ENCODE data around the gene TEX51.

TEX51 gene

GRCh38 chr2:126888046-126888445 lies 10.6 kb upstream of the TEX51 start:
- no peak overlapping the region for H3K9ac ChIP-seq (ENCODE audit: low read length)
- H3K36me3 ChIP-seq (ENCODE audit: control insufficient read depth, insufficient read depth, low read length), result no peaks in the 10 kb centered on the region
- no peak overlapping the region for H3K4me3 ChIP-seq (ENCODE audit: low read length)
- peaks cover 7% of the 10 kb centered on the region for H3K4me1 ChIP-seq (ENCODE audit: control insufficient read depth, insufficient read depth, low read length)
- no peaks in the 10 kb centered on the region for H3K27me3 ChIP-seq (ENCODE audit: control insufficient read depth, insufficient read depth, low read length)
- H3K9me3 ChIP-seq (ENCODE audit: control insufficient read depth, low read length), result no peaks in the 10 kb centered on the region

DNA sequence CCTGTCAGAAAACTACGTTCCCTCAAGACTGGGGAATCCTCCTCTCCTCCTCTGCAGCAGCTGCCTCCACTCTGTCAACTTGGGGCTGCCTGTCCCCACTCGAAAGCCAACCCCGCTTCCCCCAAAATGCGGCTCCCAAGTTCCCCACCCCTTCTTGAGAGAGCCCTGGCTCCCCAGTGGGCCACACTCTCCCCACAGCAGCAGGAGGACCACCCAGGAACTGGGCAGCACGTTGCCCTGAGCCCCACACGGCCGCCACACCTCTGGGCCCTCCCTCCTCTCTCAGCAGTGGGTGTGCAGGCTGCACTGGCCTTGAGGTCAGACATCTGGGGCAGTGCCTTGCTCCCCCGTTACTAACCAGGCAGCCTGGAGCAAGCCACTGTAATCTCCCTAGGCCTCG lies 9.6 kb upstream of the TEX51 start:
- Histone ChIP-seq H3K36me3 (ENCODE audit: control insufficient read depth, insufficient read depth, low read length) (no peaks in the 10 kb centered on the region), H3K4me3 (ENCODE audit: low read length) (no peak overlapping the region), H3K4me1 (ENCODE audit: control insufficient read depth, insufficient read depth, low read length) (peaks cover 7% of the 10 kb centered on the region), H3K27me3 (ENCODE audit: control insufficient read depth, insufficient read depth, low read length) (no peaks in the 10 kb centered on the region), H3K9ac (ENCODE audit: low read length) (no peak overlapping the region), H3K9me3 (ENCODE audit: control insufficient read depth, low read length) (no peaks in the 10 kb centered on the region)

GRCh38 chr2:126889496-126890135 lies 9.1 kb upstream of the TEX51 start:
- Histone ChIP-seq H3K4me1 (ENCODE audit: control insufficient read depth, insufficient read depth, low read length) (peaks cover 7% of the 10 kb centered on the region), H3K9ac (ENCODE audit: low read length) (no peak overlapping the region), H3K27me3 (ENCODE audit: control insufficient read depth, insufficient read depth, low read length) (no peaks in the 10 kb centered on the region), H3K4me3 (ENCODE audit: low read length) (no peak overlapping the region), H3K36me3 (ENCODE audit: control insufficient read depth, insufficient read depth, low read length) (no peaks in the 10 kb centered on the region), H3K9me3 (ENCODE audit: control insufficient read depth, low read length) (no peaks in the 10 kb centered on the region)

- no peak overlapping the region for H3K4me3 ChIP-seq (ENCODE audit: low read length)
- H3K36me3 ChIP-seq (ENCODE audit: control insufficient read depth, insufficient read depth, low read length), result no peaks in the 10 kb centered on the region
- H3K9me3 ChIP-seq (ENCODE audit: control insufficient read depth, low read length), result no peaks in the 10 kb centered on the region
- peaks cover 7% of the 10 kb centered on the region for H3K4me1 ChIP-seq (ENCODE audit: control insufficient read depth, insufficient read depth, low read length)
- no peaks in the 10 kb centered on the region for H3K27me3 ChIP-seq (ENCODE audit: control insufficient read depth, insufficient read depth, low read length)
- no peak overlapping the region for H3K9ac ChIP-seq (ENCODE audit: low read length)
These were observed 8.6 kb upstream of the TEX51 start for GRCh38 chr2:126890136-126890510.

GRCh38 chr2:126890551-126891450 lies 7.9 kb upstream of the TEX51 start:
- H3K4me3 ChIP-seq (ENCODE audit: low read length), result no peak overlapping the region
- no peak overlapping the region for H3K9ac ChIP-seq (ENCODE audit: low read length)
- H3K27me3 ChIP-seq (ENCODE audit: control insufficient read depth, insufficient read depth, low read length), result no peaks in the 10 kb centered on the region
- peaks cover 7% of the 10 kb centered on the region for H3K4me1 ChIP-seq (ENCODE audit: control insufficient read depth, insufficient read depth, low read length)
- no peaks in the 10 kb centered on the region for H3K9me3 ChIP-seq (ENCODE audit: control insufficient read depth, low read length)
- no peaks in the 10 kb centered on the region for H3K36me3 ChIP-seq (ENCODE audit: control insufficient read depth, insufficient read depth, low read length)

DNA sequence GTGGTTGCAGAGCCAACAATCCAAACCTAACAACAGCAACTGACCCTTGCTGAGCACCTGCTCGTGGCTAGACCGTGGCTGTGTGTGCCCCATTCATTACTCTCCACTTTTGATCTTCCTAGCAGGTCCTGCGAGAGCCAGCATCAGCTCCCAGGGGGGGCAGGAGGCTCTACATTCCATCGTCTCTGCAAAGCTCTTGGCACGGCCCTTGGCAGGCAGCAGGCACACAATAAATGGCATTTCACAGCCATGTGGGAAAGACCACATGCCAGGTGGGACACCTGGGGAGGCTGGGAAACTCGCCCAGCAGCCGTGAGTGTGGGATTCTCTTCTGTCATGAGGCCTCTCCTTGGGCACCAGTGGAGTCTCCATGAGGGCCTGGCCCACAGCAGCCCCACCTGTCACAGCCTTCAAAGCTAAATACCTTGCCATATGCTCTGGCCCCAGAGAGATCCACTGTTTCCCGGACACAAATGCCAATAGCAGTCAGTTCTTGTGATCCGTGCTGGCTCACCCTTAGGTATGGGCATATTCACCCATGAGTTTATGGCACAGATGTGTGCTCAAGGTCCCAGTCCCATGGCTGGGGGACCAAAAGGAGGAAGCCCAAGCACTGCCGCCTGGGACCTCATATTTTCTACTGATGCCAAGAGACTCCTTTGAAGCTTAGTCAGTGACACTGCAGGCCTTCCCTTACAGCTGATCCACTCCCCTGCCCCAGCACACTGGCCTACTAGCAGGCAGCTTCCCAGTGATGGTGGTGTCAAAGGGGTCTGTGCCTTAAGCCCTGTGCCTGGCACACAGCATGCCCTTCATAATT lies 6.8 kb upstream of the TEX51 start:
- Histone ChIP-seq H3K9me3 (ENCODE audit: control insufficient read depth, low read length) (no peaks in the 10 kb centered on the region), H3K9ac (ENCODE audit: low read length) (no peak overlapping the region), H3K36me3 (ENCODE audit: control insufficient read depth, insufficient read depth, low read length) (no peaks in the 10 kb centered on the region), H3K27me3 (ENCODE audit: control insufficient read depth, insufficient read depth, low read length) (no peaks in the 10 kb centered on the region), H3K4me1 (ENCODE audit: control insufficient read depth, insufficient read depth, low read length) (no peaks in the 10 kb centered on the region), H3K4me3 (ENCODE audit: low read length) (no peak overlapping the region)

GRCh38 chr2:126893153-126893552 lies 5.5 kb upstream of the TEX51 start:
- Histone ChIP-seq H3K4me3 (ENCODE audit: low read length) (no peak overlapping the region), H3K9ac (ENCODE audit: low read length) (no peak overlapping the region), H3K9me3 (ENCODE audit: control insufficient read depth, low read length) (no peaks in the 10 kb centered on the region), H3K36me3 (ENCODE audit: control insufficient read depth, insufficient read depth, low read length) (no peaks in the 10 kb centered on the region), H3K27me3 (ENCODE audit: control insufficient read depth, insufficient read depth, low read length) (no peaks in the 10 kb centered on the region), H3K4me1 (ENCODE audit: control insufficient read depth, insufficient read depth, low read length) (no peaks in the 10 kb centered on the region)

DNA sequence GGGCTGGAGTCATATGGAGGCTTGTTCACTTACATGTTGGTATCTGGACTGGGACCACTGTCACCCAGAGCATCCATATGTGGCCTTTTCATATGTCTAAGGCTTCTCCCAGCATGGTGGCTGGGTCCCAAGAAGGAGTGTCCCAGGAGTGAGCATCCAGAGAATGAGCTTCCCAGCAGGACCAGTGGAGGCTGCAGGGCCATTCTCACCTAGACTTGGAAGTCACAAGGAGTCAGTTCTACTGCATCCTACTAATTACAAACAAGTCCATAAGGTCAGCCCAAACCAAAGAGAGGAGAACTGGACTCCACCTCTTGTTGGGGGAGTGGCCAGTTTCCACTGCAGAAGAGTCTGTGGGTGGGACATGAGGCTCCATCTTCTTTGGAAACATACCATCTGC lies 5.1 kb upstream of the TEX51 start:
- Histone ChIP-seq H3K27me3 (ENCODE audit: control insufficient read depth, insufficient read depth, low read length) (no peaks in the 10 kb centered on the region), H3K36me3 (ENCODE audit: control insufficient read depth, insufficient read depth, low read length) (no peaks in the 10 kb centered on the region), H3K9me3 (ENCODE audit: control insufficient read depth, low read length) (no peaks in the 10 kb centered on the region), H3K4me3 (ENCODE audit: low read length) (no peak overlapping the region), H3K4me1 (ENCODE audit: control insufficient read depth, insufficient read depth, low read length) (no peaks in the 10 kb centered on the region), H3K9ac (ENCODE audit: low read length) (no peak overlapping the region)

DNA sequence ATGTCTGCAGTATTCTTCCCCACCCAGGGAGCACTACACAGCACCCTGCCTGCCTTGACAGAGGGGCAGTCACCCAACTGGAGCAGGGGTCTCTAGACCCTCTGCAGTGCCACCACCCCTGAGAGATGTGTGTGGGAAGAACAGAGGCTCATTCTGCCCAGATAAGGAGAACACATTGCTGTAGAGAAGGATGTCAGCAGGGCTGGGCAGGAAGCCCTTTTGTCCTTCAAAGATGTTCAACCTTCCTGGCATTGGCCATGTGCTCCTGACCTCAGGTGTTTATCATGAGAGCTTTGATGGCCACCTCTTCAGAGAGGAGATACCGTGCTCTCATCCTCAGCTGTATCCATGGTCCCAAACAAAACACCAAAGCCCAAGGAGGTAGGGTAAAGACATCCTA lies 4.6 kb upstream of the TEX51 start:
- H3K4me3 ChIP-seq (ENCODE audit: low read length), result no peak overlapping the region
- H3K27me3 ChIP-seq (ENCODE audit: control insufficient read depth, insufficient read depth, low read length), result no peaks in the 10 kb centered on the region

DNA sequence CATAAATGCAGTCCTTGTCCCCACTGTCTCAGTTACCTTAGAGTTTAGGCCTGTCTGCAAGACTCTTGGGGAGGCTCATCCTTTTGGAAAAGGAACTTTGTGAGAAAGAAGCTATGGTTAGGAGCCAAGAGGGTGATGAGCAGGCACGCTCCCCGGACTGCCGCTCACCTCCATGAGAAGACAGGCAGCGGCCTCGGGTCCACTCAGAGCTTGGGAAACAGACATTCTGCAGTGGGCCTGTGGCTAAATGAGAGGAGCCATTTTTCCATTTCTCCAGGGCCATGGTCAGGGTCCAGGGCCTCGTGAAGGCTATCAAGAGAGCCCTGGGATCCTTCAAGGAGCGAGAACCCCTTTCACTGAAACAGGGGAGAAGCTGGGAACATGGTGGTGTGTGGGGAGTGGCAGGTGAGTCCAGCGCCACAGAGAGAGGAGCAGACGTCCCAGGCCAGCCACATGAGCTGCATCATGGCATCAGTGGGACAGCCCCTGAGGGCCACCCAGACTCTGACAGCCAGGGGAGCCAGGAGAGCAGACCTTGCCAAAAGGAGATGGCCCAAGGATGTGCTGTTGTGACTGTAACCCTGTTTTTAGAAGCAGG lies 4.0 kb upstream of the TEX51 start:
- Histone ChIP-seq H3K4me1 (ENCODE audit: control insufficient read depth, insufficient read depth, low read length) (no peaks in the 10 kb centered on the region), H3K36me3 (ENCODE audit: control insufficient read depth, insufficient read depth, low read length) (no peaks in the 10 kb centered on the region), H3K27me3 (ENCODE audit: control insufficient read depth, insufficient read depth, low read length) (no peaks in the 10 kb centered on the region), H3K9me3 (ENCODE audit: control insufficient read depth, low read length) (no peaks in the 10 kb centered on the region), H3K4me3 (ENCODE audit: low read length) (no peak overlapping the region), H3K9ac (ENCODE audit: low read length) (no peak overlapping the region)

More for the DNA sequence above, 4.6 kb upstream of the TEX51 start:
- no peaks in the 10 kb centered on the region for H3K9me3 ChIP-seq (ENCODE audit: control insufficient read depth, low read length)
- no peaks in the 10 kb centered on the region for H3K36me3 ChIP-seq (ENCODE audit: control insufficient read depth, insufficient read depth, low read length)
- no peaks in the 10 kb centered on the region for H3K4me1 ChIP-seq (ENCODE audit: control insufficient read depth, insufficient read depth, low read length)
- no peak overlapping the region for H3K9ac ChIP-seq (ENCODE audit: low read length)

DNA sequence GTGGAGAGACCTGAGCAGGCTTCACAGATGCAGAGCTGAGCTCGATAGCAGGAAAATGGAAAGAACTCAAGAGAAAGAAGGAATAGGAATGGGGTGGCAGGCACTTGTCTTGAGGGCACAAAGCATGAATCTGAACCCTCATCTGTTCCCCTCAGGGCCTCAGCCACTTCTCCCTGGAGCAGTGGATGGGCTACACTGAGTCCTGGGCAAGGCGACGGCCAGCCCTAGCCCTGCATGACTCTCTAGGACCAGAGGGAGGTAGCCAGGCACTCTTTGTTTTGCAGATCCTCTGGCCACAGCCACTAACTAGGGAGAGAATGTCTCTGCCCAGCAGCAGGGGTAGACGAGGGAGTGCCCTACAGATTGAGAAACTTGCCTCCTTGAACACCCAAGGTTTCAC lies 3.4 kb upstream of the TEX51 start:
- Histone ChIP-seq H3K27me3 (ENCODE audit: control insufficient read depth, insufficient read depth, low read length) (no peaks in the 10 kb centered on the region), H3K4me3 (ENCODE audit: low read length) (no peak overlapping the region), H3K36me3 (ENCODE audit: control insufficient read depth, insufficient read depth, low read length) (no peaks in the 10 kb centered on the region), H3K9ac (ENCODE audit: low read length) (no peak overlapping the region), H3K9me3 (ENCODE audit: control insufficient read depth, low read length) (no peaks in the 10 kb centered on the region), H3K4me1 (ENCODE audit: control insufficient read depth, insufficient read depth, low read length) (no peaks in the 10 kb centered on the region)
